GM13977 (cell line): ENCODE measurements around the gene PARD3.
"Not testable (repeated sequence)": the region's sequence is repeated elsewhere in the genome, so short reads cannot be mapped to it uniquely, and the experiment has no call there.

ENCODE experiments used
- DNase-seq: peaks from one replicate; pipeline ENCODE4 v3.0.0; 2012; ENCODE audit warnings: low spot score
- in situ Hi-C: fragments of 300-500 bp; cut with MboI; formaldehyde crosslinking; loops from one replicate; pipeline ENCODE4 v1.12.0; 2022; ENCODE audit warnings: low sequenced_read_pairs, low pct_unique_long_range_greater_than_20kb, mixed read lengths, inconsistent platforms; ENCODE audit not compliant: unreplicated experiment
- TF ChIP-seq, protein P1 (sequence below): IDR thresholded peaks from 2 replicates; pipeline ENCODE4 v1.5.1; 2012; ENCODE audit warnings: mild to moderate bottlenecking, control low read depth; ENCODE audit not compliant: insufficient read depth; ENCODE audit errors: extremely low read depth, missing control alignments

Gene PARD3

GRCh38 chr10:34854147-34854601, 39.1 kb upstream of the PARD3 start:
- DNase-seq = no peak
- TF ChIP-seq, protein P1, sequence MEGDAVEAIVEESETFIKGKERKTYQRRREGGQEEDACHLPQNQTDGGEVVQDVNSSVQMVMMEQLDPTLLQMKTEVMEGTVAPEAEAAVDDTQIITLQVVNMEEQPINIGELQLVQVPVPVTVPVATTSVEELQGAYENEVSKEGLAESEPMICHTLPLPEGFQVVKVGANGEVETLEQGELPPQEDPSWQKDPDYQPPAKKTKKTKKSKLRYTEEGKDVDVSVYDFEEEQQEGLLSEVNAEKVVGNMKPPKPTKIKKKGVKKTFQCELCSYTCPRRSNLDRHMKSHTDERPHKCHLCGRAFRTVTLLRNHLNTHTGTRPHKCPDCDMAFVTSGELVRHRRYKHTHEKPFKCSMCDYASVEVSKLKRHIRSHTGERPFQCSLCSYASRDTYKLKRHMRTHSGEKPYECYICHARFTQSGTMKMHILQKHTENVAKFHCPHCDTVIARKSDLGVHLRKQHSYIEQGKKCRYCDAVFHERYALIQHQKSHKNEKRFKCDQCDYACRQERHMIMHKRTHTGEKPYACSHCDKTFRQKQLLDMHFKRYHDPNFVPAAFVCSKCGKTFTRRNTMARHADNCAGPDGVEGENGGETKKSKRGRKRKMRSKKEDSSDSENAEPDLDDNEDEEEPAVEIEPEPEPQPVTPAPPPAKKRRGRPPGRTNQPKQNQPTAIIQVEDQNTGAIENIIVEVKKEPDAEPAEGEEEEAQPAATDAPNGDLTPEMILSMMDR = no peak
- in situ Hi-C loops = no loop called here

DNA sequence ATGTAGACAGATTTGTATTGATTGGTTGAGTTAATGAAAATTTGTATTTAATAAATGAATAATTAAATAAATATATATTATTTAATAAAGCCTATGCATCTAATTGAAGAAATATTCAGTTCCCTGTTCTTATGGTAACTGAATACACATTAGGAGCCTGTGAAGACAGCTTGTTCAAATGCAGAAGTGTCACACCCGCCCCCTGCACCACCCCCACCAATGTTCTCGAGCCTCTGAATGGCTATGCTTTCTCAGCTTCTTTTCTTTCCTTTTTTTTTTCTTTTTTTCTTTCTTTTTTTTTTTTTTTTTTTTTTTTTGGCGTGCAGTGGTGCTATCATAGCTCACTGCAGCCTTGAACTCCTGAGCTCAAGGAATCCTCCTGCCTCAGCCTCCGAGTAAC, 38.3 kb upstream of the PARD3 start:
- in situ Hi-C loops = no loop called here
- TF ChIP-seq, protein P1 = no peak
- no peak for DNase-seq

DNA sequence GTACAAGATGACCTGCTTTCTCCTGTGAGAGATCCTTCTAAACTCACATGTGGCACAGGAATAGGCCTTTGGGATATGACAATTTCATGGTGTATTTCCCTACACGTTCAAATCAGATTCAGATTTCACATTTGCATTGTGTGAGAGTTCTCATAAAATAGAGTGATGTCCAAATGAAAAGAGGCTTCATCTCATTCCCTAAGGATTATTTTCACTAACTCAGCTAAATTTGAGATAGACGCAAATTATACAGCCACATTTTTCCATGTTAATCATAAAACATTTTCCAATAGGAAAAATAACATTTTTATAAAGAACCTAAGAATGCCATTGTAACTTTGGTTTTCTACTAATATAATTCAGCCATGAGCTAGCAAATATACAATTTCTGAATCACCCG, 35.5 kb upstream of the PARD3 start:
- TF ChIP-seq, protein P1 = no peak
- in situ Hi-C loops = no loop called here
- no peak for DNase-seq

- in situ Hi-C loops = no loop called here
- TF ChIP-seq, protein P1 = no peak
- no peak for DNase-seq
These were observed 34.9 kb upstream of the PARD3 start for GRCh38 chr10:34850036-34850435.

DNA sequence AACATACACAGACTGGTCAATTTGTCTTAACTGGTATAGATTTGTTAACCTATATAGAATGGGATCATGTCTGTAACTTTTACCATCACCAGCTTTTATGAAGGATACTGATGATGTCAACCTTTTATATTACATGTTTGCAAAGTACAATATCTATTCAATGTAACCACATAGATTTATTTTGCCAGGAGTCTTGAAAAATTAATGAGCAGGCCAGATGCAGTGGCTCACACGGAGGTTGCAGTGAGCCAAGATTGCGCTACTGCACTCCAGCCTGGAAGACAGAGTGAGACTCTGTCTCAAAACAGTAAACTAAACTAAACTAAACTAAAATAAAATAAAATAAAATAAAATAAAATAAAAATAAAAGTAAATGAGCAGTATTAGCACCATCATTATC, 30.0 kb upstream of the PARD3 start:
- DNase-seq = no peak
- TF ChIP-seq, protein P1 = no peak
- in situ Hi-C loops = no loop called here

- in situ Hi-C loops = no loop called here
- TF ChIP-seq, protein P1 = no peak
- DNase-seq = no peak
These were observed 29.4 kb upstream of the PARD3 start for GRCh38 chr10:34844448-34844847.

- DNase-seq, in situ Hi-C loops: not testable (repeated sequence)
These were observed 28.4 kb upstream of the PARD3 start for GRCh38 chr10:34843470-34843869.
